HG03439 (cell line): ENCODE measurements around the gene SFMBT1.

Experiments
- ATAC-seq: cut with Tn5 transposase; IDR thresholded peaks from one replicate; pipeline ENCODE4 v1.9.1; 2021; ENCODE audit warnings: mild to moderate bottlenecking, moderate library complexity; ENCODE audit not compliant: unreplicated experiment

SFMBT1 gene

DNA sequence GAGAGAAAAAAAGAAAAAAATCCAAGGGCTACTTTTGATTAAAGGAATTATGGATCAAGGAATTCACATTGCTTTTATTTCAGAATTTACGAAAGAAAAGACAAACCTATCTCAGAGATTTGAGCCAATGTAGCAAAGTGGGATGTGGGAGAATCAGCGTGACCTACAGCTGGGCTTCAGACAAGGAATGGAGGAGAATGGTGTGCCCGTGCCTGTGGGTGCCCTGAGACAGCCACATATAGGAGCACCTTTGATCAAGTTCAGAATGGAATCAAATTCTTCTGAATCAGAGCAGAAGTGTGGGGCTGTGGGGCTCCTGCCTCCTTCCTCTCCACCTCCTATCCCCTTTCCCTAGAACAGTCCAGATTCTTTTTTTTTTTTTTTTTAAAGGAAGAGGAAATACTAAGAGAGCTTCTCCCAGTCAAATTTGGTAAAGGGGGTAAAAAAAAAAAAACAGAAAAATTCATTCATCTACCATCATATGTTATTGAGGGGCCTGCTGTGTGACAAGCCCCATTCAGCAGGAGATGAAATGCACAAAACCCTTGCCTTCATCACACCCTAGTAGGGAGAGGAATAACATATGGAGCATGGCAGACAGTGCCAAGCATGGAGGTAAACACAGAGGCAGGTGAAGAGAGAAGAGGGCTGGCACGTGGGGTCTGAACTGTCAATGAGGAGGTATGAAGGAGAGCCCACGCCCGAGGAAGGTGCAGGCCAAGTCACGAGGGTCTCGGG, 186.0 kb downstream of the SFMBT1 start:
- ATAC-seq = no peak

DNA sequence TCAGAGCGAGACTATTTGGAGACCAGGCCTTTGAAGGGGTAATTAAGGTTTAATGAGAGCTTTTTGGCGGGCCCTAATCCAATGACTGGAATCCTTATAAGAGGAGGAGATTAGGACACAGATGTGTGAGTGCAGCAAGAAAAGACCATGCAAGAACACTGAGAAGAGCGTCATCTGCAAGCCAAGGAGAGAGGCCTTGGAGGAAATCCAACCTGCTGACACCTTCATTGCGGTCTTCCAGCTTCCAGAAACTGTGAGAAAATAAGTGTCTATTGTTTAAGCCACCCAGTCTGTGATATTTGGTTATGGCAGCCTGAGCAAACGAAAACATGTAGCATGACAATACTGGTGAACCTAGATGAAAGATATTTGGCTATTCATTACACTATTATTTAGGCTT, 188.0 kb downstream of the SFMBT1 start:
- ATAC-seq = no peak

DNA sequence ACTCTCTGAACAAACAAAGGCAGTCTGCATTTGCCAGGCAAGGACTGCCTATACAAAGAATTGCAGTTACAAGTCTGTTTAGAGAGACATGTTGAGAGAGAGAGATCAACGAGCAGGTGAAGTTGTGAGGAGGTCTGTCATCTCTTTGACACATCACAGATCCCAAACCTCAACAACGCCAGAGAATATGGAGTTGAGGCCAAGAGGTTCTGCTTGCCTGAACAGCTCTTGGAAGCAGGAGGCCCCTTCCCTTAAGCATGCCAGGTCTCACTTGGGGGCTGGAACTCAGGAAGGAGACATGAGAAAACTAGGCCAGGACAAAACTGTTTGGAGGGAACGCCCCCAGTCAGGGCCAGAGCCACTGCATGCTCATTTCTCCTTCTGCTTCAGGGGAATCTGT, 188.7 kb downstream of the SFMBT1 start:
- no peak for ATAC-seq

DNA sequence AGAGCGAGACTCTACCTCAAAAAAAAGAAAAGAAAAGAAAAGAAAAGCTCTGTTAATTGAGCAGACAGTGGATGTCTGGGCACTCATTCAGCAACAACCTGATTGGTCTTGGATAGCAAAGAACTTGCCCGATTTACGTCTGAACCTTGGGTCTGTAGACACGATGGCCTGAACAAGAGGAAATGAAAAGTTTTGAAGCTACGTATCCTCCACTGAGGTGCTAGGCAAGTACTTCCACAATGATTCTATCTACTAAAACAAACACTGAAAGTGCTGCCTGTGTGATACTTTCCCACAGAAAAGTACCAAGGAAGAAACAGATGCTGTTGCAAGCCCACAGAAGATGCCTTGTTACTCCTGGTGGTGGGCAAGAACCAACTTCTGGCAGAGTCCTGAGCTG, 189.2 kb downstream of the SFMBT1 start:
- ATAC-seq = no peak

DNA sequence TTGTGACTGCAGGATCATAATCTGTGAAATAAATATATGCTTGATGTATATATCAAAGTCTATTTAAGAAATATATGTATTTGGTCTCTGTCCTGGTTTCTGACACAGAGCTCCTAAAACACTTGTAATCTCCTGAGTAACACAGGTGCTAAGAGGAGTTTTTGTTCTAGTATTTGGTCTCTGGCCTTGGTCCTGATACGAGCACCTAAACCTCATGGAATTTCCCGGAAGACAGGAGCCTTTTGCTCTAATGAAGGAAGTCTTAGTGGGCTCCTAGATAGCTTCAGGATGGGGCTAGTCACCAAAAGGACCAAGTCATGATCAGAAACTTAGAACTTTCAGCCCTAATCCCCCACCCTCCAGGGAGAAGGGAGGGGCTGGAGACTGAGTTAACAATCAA, 191.9 kb downstream of the SFMBT1 start:
- ATAC-seq = no peak
